Muscle layer of colon (tissue), 2 donors: ENCODE results near the gene ABLIM2.

Experiments
- H3K27ac ChIP-seq: one replicate; pipeline ENCODE4 v1.7.0; 2013; ENCODE audit warnings: low read depth, mild to moderate bottlenecking, low read length, moderate library complexity
- H3K27me3 ChIP-seq, 2 donors: one replicate each; pipeline ENCODE4 v1.7.0; 2013; ENCODE audit warnings: low read length in 2 of 2, mild to moderate bottlenecking in 2 of 2; ENCODE audit not compliant: insufficient read depth in 2 of 2, control insufficient read depth in 1 of 2
- H3K36me3 ChIP-seq: one replicate; pipeline ENCODE4 v1.7.0; 2013; ENCODE audit warnings: mild to moderate bottlenecking, low read length; ENCODE audit not compliant: insufficient read depth
- H3K4me1 ChIP-seq: one replicate; pipeline ENCODE4 v1.7.0; 2013; ENCODE audit warnings: mild to moderate bottlenecking, low read length; ENCODE audit not compliant: insufficient read depth
- H3K4me3 ChIP-seq, 2 donors: one replicate each; pipeline ENCODE4 v1.7.0; 2013; ENCODE audit warnings: low read length in 2 of 2, low read depth in 1 of 2, mild to moderate bottlenecking in 1 of 2, moderate library complexity in 1 of 2
- H3K9ac ChIP-seq: one replicate; pipeline ENCODE4 v1.7.0; 2013; ENCODE audit warnings: low read length
- H3K9me3 ChIP-seq: one replicate; pipeline ENCODE4 v1.7.0; 2013; ENCODE audit warnings: mild to moderate bottlenecking, low read length
- donor health status: abdominal sarcoma.
- donor health status: Adenocarcinoma of cecum.

The ABLIM2 gene

DNA sequence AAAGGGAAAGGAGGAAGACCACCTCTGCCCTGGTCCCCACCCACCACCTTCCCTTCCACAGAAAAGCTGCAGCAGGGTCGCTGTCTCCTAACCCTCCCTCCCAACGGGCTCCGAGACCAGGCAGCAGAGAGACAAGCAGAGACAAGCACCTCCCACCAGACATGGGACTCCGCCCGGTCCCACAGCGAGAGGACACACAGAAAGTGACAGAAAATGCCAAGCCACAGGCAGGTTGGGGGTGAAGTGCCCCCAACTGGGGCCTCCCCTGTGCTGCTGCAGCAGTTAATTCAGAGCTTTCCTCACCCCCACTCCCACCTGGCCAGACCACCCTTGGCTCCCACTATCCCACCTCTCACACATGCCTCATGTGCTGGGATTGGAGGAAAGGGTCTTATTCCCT, 154.5 kb downstream of the ABLIM2 start:
- H3K4me3 ChIP-seq, result no peak overlapping the region
- H3K27ac ChIP-seq, result no peak overlapping the region
- no peaks in the 10 kb centered on the region for H3K36me3 ChIP-seq
- H3K4me1 ChIP-seq, result no peaks in the 10 kb centered on the region
- no peak overlapping the region for H3K9ac ChIP-seq
- no peaks in the 10 kb centered on the region for H3K27me3 ChIP-seq
- H3K9me3 ChIP-seq, result no peaks in the 10 kb centered on the region

- Histone ChIP-seq H3K4me1 (no peaks in the 10 kb centered on the region), H3K9me3 (no peaks in the 10 kb centered on the region), H3K36me3 (no peaks in the 10 kb centered on the region), H3K9ac (no peak overlapping the region), H3K4me3 (no peak overlapping the region), H3K27me3 (no peaks in the 10 kb centered on the region), H3K27ac (no peak overlapping the region)
Measured at GRCh38 chr4:8002525-8003309, 155.9 kb downstream of the ABLIM2 start.

DNA sequence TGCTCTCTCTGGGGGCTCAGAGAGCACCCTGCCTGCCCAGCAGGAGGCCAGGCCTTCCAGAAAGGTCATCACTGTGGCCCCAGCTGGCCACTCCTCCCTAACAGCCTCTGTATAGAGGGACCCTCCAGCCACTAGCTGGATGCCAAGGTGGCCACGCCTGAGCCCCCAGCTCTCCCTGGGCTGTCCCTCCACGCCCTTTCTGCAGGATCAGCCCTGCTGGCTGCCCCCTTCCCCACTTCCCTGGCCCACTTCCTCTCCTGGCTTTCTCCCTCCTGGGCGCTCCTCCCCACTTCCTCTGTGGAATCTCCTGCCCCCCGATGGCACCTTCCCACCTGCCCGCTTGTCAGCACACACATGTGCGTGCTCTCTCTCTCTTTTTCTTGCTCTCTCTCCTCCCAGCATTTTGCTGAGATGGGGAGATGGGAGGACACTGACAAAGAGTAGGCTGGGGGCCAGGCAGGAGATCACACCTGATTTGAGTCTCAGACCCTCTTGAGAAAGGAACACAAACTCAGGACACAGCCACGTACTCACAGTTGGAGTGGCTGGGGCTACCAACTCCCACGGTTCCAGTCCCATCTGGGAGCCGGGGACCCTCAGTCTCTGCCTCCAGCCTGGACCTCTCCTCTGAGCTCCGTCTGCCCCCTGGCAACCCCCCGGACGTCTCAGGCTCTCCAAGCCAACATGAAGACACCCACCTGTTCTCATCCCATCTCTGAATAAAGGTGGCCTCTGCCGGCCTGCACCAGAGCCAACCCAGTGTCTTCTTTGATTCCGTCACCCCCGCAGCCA, 156.9 kb downstream of the ABLIM2 start:
- H3K4me3 ChIP-seq, result no peak overlapping the region
- H3K9me3 ChIP-seq, result no peaks in the 10 kb centered on the region
- H3K4me1 ChIP-seq, result no peaks in the 10 kb centered on the region
- H3K27me3 ChIP-seq, result no peaks in the 10 kb centered on the region
- no peak overlapping the region for H3K9ac ChIP-seq
- no peaks in the 10 kb centered on the region for H3K36me3 ChIP-seq
- no peak overlapping the region for H3K27ac ChIP-seq

GRCh38 chr4:8000721-8001491, 157.7 kb downstream of the ABLIM2 start:
- Histone ChIP-seq H3K27ac (no peak overlapping the region), H3K4me3 (no peak overlapping the region), H3K4me1 (no peaks in the 10 kb centered on the region), H3K36me3 (no peaks in the 10 kb centered on the region), H3K9ac (no peak overlapping the region), H3K9me3 (no peaks in the 10 kb centered on the region), H3K27me3 (no peaks in the 10 kb centered on the region)

GRCh38 chr4:8000247-8000646, 158.4 kb downstream of the ABLIM2 start:
- Histone ChIP-seq H3K9ac (no peak overlapping the region), H3K36me3 (no peaks in the 10 kb centered on the region), H3K9me3 (no peaks in the 10 kb centered on the region), H3K27me3 (no peaks in the 10 kb centered on the region), H3K27ac (no peak overlapping the region), H3K4me3 (no peak overlapping the region), H3K4me1 (no peaks in the 10 kb centered on the region)

DNA sequence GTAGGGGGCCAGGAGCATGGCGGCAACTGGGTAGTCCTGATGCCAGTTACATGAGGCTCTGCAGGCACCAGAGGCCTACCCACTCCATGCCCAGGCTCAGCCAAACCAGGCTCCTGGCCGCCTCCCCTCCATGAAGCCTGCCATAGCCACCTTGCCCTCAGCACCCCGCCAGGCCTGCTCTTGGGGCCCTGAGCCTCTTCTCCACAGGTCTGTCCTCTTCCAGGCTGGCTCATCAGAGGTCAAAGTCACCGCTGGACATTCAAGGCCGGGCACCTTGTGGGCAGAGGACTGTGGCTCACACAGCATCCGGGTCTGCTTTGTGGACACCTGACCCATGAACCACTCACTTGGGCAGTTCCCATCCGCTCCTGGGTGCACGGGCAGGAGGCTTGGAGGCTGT, 158.9 kb downstream of the ABLIM2 start:
- Histone ChIP-seq H3K9ac (no peak overlapping the region), H3K27ac (no peak overlapping the region), H3K36me3 (no peaks in the 10 kb centered on the region)

GRCh38 chr4:7999279-7999678, 159.3 kb downstream of the ABLIM2 start:
- Histone ChIP-seq H3K27me3 (no peaks in the 10 kb centered on the region), H3K9ac (no peak overlapping the region), H3K4me1 (no peaks in the 10 kb centered on the region), H3K9me3 (no peaks in the 10 kb centered on the region), H3K27ac (no peak overlapping the region), H3K36me3 (no peaks in the 10 kb centered on the region), H3K4me3 (no peak overlapping the region)

More for the DNA sequence above, 158.9 kb downstream of the ABLIM2 start:
- Histone ChIP-seq H3K4me1 (no peaks in the 10 kb centered on the region), H3K4me3 (no peak overlapping the region), H3K9me3 (no peaks in the 10 kb centered on the region), H3K27me3 (no peaks in the 10 kb centered on the region)

DNA sequence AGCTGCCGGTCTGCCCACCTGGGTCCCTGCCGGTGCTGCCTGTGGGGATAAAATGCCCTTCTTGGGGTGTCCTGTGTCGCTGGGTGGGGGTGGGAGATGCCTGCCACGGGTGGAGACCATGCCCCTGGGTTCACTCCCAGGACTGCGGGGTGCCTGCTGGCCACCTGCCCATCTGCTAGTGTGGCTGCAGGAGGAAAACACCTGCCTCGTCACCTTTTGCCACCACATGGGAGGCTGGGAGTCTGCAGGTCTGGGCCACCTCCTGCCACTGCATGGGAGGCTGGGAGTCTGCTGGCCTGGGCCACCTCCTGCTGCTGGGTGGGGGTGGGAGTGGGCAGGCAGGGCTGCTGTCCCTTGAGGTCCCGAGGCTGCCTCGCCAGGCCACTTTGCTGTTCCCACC, 160.2 kb downstream of the ABLIM2 start:
- Histone ChIP-seq H3K9me3 (no peaks in the 10 kb centered on the region), H3K9ac (no peak overlapping the region), H3K27me3 (no peaks in the 10 kb centered on the region), H3K36me3 (no peaks in the 10 kb centered on the region), H3K27ac (no peak overlapping the region), H3K4me3 (no peak overlapping the region), H3K4me1 (no peaks in the 10 kb centered on the region)

GRCh38 chr4:7995866-7996265, 162.7 kb downstream of the ABLIM2 start:
- Histone ChIP-seq H3K27ac (no peak overlapping the region), H3K4me3 (no peak overlapping the region), H3K9me3 (no peaks in the 10 kb centered on the region), H3K36me3 (no peaks in the 10 kb centered on the region), H3K9ac (no peak overlapping the region), H3K27me3 (no peaks in the 10 kb centered on the region), H3K4me1 (no peaks in the 10 kb centered on the region)

DNA sequence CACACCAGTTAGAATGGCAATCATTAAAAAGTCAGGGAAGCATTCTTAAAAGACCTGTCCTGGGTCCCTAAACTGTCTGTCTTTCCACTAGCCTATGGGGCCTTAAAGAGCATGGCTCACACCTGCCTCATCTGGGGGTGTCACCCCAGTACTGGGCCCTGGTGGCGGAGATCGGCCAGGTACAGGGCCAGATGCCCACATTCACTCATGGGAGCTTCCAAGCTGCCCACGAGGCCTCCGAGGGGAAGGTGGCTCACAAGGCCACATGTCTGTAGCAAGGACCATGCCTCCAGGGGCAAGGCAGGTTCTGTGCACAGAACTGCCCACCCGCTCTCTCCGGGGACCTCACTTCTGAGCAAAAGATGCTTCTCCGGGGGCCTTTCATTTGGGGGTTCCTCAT, 163.5 kb downstream of the ABLIM2 start:
- H3K9me3 ChIP-seq, result no peaks in the 10 kb centered on the region
- no peaks in the 10 kb centered on the region for H3K27me3 ChIP-seq
- no peak overlapping the region for H3K4me3 ChIP-seq
- H3K27ac ChIP-seq, result no peak overlapping the region
- no peaks in the 10 kb centered on the region for H3K4me1 ChIP-seq
- H3K9ac ChIP-seq, result no peak overlapping the region
- no peaks in the 10 kb centered on the region for H3K36me3 ChIP-seq

DNA sequence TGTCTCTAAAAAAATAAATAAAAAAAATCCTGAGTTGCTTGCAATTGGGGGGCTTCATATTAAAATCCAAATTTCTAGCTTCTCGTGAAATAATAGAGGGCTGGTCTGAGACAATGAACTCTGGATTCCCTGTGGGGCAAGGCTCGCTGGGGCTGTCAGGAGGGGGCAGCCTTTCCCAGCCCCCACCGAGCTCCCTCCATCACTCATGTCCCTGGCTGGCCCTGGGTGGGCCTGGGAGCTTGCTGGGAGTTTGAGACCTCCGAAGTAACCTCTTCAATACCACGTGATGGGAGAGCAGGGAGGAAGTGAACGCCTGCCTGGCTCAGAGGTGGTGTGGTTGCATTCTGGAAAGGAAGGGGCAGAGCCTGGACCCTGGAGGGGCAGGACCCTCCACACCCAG, 164.9 kb downstream of the ABLIM2 start:
- Histone ChIP-seq H3K4me3 (no peak overlapping the region), H3K9ac (no peak overlapping the region), H3K36me3 (no peaks in the 10 kb centered on the region), H3K9me3 (no peaks in the 10 kb centered on the region), H3K27me3 (no peaks in the 10 kb centered on the region), H3K4me1 (no peaks in the 10 kb centered on the region), H3K27ac (no peak overlapping the region)
